Lung (tissue), 12 donors: ENCODE data around the gene KNCN. TPM values are rescaled to one million over a fixed set of nuclear protein-coding genes. Genes with fewer than 3 reads are reported as not detected.

ENCODE experiments used
- ATAC-seq: fragments of 200-7000 bp; cut with Tn5 transposase; one replicate; pipeline ENCODE4 v1.9.1; 2020; ENCODE audit warnings: moderate number of reproducible peaks; ENCODE audit not compliant: insufficient read depth, low FRiP score
- DNase-seq, 3 donors: peaks; one replicate each; pipeline ENCODE4 v3.0.0-alpha.2; 2013 to 2017
- H3K27ac ChIP-seq, 2 donors: one replicate each; pipeline ENCODE4 v1.5.1; 2013; ENCODE audit warnings: mild to moderate bottlenecking in 2 of 2, moderate library complexity in 2 of 2, control low read depth in 1 of 2, inconsistent platforms in 1 of 2, low read depth in 1 of 2, low read length in 1 of 2
- H3K27me3 ChIP-seq, 3 donors: one replicate each; pipeline ENCODE4 v1.5.1; 2013; ENCODE audit warnings: low read length in 2 of 3; ENCODE audit not compliant: control insufficient read depth in 3 of 3, insufficient read depth in 3 of 3
- H3K36me3 ChIP-seq, 4 donors: one replicate each; pipeline ENCODE4 v1.5.1; 2013; ENCODE audit warnings: low read length in 4 of 4, mild to moderate bottlenecking in 1 of 4, moderate library complexity in 1 of 4; ENCODE audit not compliant: control insufficient read depth in 4 of 4, insufficient read depth in 4 of 4
- H3K4me1 ChIP-seq, 5 donors: one replicate each; pipeline ENCODE4 v1.5.1; 2013; ENCODE audit warnings: low read length in 5 of 5, mild to moderate bottlenecking in 2 of 5, moderate library complexity in 1 of 5; ENCODE audit not compliant: control insufficient read depth in 5 of 5, insufficient read depth in 5 of 5
- H3K4me3 ChIP-seq: one replicate; pipeline ENCODE4 v1.5.1; 2013; ENCODE audit warnings: mild to moderate bottlenecking, control low read depth, moderate library complexity
- H3K9ac ChIP-seq, 2 donors: one replicate each; pipeline ENCODE4 v1.5.1; 2013; ENCODE audit warnings: low read length in 2 of 2, control low read depth in 1 of 2; ENCODE audit not compliant: insufficient read depth in 1 of 2
- H3K9me3 ChIP-seq, 4 donors: one replicate each; pipeline ENCODE4 v1.5.1; 2013; ENCODE audit warnings: low read length in 3 of 4, mild to moderate bottlenecking in 1 of 4, moderate library complexity in 1 of 4; ENCODE audit not compliant: control insufficient read depth in 4 of 4, insufficient read depth in 3 of 4
- WGBS, 2 donors: extraction: QIAGEN DNeasy Blood & Tissue Kit; methylation state at CpG; one replicate each; pipeline ENCODE4 v1.1.7; 2013; 5-methylcytosine and 5-hydroxymethylcytosine counted together
- polyA plus RNA-seq, 2 donors: library from polyadenylated mRNA; stranded (reverse); fragments of 200-250 nt; gene quantifications; one replicate each; pipeline ENCODE4 v1.2.1, GENCODE V29; 2013
- total RNA-seq, 2 donors: library from RNA; depleted of rRNA in 1 of 2; stranded (reverse); fragments of >200 nt in 1 of 2; gene quantifications; one replicate each; pipeline ENCODE4 v1.2.1, GENCODE V29; 2014 to 2021
- TF ChIP-seq, protein P1 (sequence below): IDR thresholded peaks from 2 replicates; pipeline ENCODE4 v1.5.1; 2012; ENCODE audit warnings: mild to moderate bottlenecking; ENCODE audit errors: control extremely low read depth, extremely low read depth
- donor health status: control.
- donor health status: control.
- donor health status: Bipolar disorder and iron deficiency.
- donor health status: healthy.
- donor health status: DM: yes; HTN: yes; CAD: no.

KNCN gene
- total and polyA plus RNA-seq, 4 donors = 0.01 to 0.09 TPM; not detected in 2

DNA sequence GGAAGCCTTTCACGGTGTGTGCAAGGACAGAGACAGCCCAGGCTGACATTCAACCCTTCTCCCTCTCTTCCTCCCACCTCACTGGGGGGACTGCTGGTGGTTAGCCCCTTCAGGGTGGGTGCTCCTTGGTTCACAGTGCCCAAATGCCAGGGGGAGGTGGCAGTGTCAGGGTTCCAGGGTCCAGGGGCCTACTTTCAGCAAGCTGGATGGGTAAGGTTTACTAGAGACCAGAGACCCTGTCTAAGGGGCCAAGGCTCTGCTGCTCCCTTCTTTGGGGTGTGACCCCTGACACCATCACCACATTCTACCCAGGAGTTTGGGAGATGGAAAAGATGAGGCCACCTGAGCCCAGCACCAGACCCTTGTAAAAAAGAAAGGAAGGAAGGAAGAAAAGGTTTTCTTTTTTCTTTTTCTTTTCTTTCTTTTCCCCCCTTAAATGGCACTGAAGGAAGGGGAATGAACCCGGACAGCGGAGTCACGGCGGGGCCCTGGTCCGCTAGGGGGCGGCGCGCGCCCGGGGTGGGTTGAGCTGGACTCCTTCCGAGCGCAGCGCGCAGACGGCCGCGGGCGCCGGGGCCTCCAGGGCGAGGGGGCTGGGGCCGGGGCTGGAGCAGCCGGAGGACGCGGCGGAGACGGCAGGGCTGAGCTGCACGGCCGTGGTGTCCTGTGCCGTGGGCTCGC, 18.8 kb downstream of the KNCN start:
- Histone ChIP-seq H3K4me1 (peaks cover 0 to 4% (median 0%) of the 10 kb centered on the region in 5 donors), H3K27ac (no peak overlapping the region), H3K36me3 (no peaks in the 10 kb centered on the region), H3K4me3 (peak overlapping the region; percentile 10), H3K27me3 (peaks cover 0 to 31% (median 24%) of the 10 kb centered on the region in 3 donors), H3K9me3 (no peaks in the 10 kb centered on the region), H3K9ac (no peak overlapping the region)
- 1% methylated on average over 18 to 31 of the region's 31 CpGs for WGBS, 2 donors
- peak; percentile 67 to 77 (median 75) for DNase-seq
- TF ChIP-seq, protein P1, sequence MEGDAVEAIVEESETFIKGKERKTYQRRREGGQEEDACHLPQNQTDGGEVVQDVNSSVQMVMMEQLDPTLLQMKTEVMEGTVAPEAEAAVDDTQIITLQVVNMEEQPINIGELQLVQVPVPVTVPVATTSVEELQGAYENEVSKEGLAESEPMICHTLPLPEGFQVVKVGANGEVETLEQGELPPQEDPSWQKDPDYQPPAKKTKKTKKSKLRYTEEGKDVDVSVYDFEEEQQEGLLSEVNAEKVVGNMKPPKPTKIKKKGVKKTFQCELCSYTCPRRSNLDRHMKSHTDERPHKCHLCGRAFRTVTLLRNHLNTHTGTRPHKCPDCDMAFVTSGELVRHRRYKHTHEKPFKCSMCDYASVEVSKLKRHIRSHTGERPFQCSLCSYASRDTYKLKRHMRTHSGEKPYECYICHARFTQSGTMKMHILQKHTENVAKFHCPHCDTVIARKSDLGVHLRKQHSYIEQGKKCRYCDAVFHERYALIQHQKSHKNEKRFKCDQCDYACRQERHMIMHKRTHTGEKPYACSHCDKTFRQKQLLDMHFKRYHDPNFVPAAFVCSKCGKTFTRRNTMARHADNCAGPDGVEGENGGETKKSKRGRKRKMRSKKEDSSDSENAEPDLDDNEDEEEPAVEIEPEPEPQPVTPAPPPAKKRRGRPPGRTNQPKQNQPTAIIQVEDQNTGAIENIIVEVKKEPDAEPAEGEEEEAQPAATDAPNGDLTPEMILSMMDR = peak; percentile 41
- ATAC-seq = peak; percentile 78

DNA sequence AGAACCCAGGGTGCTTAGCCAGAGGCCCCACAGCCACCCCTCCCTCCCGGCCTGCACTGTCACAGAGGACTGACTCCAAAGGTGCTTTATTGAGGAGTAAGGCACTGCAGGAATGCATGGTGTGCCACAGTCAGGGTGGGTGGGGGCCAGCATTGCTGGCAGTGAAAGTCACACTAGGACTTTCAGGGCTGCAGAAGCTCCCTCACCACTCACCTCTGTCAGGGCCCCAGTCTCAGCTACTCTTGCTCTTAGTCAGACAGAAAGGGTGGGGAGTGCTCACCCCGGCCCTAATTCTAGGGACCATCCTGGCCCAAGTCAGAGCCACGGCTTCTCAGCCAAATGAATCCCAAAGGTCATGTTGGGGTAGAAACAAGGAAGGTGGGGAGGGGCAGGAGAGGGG, 19.4 kb downstream of the KNCN start:
- peaks cover 0 to 4% (median 0%) of the 10 kb centered on the region in 5 donors for H3K4me1 ChIP-seq
- H3K27ac ChIP-seq = no peak overlapping the region
- ATAC-seq (no peak), DNase-seq (no peak)
- TF ChIP-seq, protein P1 = no peak
- peaks cover 0 to 31% (median 29%) of the 10 kb centered on the region in 3 donors for H3K27me3 ChIP-seq
- no peaks in the 10 kb centered on the region for H3K36me3 ChIP-seq
- H3K9ac ChIP-seq = no peak overlapping the region
- H3K4me3 ChIP-seq = no peak overlapping the region
- H3K9me3 ChIP-seq = no peaks in the 10 kb centered on the region
- 73 to 75% methylated on average over 3 of the region's 3 CpGs for WGBS, 2 donors

DNA sequence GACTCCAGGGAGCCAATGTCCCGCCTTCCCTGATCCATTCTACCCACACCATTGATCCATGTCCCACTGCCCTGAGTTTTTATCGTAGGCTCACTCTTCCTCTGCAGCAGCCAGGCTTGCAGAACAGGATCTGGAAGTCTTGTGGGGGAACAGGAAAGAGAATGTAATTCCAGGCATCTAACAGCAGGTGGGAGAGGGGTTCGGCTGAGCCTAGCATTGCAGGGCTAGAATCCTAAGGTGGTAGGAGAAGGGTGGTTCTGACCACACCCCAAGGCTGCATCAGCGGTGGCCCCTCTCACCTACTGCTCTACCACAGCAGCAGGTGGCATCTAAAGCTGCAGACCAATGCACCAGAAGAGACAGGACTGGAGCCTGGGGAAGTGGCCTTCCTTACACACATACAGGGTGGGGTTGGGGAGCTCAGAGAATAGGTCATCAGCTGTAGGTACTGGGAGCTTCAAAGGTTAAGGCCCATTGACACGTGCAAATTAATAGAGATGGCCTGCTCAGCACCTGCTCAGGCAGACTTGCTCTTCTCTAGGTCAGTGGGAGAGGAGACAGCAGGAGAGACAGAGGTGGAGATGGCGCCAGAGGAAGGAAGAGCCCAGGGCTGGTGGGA, 20.5 kb downstream of the KNCN start:
- no peak overlapping the region for H3K4me3 ChIP-seq
- TF ChIP-seq, protein P1 = no peak
- WGBS, 2 donors = 56% methylated on average over 6 of the region's 6 CpGs
- no peak overlapping the region for H3K27ac ChIP-seq
- H3K27me3 ChIP-seq = peaks cover 0 to 31% (median 31%) of the 10 kb centered on the region in 3 donors
- H3K4me1 ChIP-seq = peaks cover 0 to 4% (median 0%) of the 10 kb centered on the region in 5 donors
- no peaks in the 10 kb centered on the region for H3K9me3 ChIP-seq
- no peaks in the 10 kb centered on the region for H3K36me3 ChIP-seq
- no peak overlapping the region for H3K9ac ChIP-seq
- ATAC-seq (no peak), DNase-seq (peak in 2 of 3 donors; percentile 29 to 42)
